NCI-H1105 treated with DMSO at 0.1 percent for 48 hours (cell line): ENCODE results near the gene ATP8B4.

Experiments used
- DNase-seq: peaks from one replicate; lab custom pipeline; 2025; lab: John Stamatoyannopoulos, UW

Gene ATP8B4

DNA sequence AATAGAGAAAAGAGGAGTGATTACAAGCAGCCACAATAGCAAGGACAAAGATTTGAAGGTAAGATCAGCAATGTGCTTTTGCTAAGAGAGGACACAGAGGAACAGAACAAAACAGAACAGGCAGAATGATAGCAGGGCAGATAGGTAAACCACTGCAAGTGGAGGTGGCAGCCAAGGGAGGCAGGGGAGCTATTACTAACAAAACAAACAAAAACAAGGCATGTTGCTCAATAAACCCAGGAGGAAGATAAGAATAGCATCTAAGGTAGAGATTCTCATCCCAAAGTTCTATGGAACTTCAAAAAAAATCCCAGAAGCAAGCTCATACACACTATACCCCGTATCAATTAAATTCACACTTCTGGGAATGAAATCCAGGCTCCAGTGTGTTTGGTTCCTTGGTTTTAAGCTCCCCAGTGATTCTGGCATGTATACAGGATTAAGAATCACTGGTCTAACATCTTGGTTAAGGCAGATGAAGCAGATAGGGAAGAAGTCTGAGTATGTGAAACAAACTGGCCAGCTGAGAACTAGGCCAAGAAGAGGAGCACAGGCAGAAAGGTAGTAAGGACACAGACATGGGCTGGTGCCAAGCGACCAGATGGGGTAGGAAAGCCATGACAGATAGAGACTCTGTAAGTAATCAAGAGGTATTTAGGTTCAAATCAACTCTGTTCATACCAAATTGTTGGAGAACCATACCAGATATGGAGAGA is 309.0 kb downstream of the ATP8B4 start:
- no peak for DNase-seq

DNA sequence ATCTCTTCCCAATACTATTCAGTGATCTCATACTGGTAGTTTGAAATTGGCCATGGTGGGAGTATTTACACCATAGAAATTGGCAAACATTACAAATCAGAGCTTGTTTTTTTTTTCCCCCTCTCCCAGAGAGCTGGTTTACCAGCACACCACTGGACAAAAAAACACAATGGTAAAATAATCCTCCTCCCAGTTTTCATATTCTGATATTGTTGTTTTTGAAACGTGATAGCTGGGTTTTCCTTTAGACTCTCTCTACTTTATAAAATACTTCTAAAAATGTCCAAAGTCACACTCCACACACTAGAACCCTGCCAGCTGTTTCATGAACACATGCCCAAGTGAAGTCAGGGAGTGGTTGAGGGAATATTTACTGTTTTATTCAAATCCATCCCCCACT is 310.7 kb downstream of the ATP8B4 start:
- no peak for DNase-seq
